NCI-H510A treated with DMSO at 0.1 percent for 48 hours (cell line): ENCODE measurements around the gene DDN.

ENCODE experiments used
- DNase-seq: peaks from one replicate; lab custom pipeline; 2025; lab: John Stamatoyannopoulos, UW

Gene DDN

DNA sequence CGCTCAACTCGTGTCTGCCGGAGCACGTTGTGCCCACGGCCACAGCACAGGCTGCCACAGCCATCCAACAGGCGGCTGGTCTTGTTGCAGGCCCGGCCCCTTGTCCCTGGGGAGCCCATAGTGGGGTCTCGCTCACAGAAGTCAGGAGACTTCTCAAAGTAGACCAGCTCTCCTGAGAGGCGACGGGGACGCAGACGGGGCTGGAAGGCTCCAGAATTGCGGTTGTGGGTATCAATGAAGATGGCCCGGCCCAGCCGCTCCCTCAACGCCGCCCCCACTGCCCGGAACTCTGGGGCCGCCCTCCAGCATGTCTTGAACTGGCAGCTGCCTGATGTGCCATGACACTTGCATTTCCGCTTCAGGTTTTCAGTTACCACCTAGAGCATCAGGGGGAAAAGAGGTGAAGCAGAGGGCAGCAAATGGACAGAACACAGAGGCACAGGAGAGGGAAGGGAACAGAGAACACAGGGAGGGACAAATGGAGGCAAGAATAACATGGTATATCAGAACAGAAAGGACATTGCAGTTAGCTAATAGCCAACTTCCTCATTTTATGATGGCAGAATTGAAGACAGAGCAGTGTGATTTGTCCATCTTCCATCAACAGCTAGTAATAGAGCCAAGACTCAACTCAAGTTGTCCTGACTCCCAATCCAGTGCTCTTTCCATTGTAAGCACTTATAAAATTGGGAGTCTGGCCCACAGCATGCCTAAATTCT lies 32.8 kb downstream of the DDN start:
- no peak for DNase-seq

DNA sequence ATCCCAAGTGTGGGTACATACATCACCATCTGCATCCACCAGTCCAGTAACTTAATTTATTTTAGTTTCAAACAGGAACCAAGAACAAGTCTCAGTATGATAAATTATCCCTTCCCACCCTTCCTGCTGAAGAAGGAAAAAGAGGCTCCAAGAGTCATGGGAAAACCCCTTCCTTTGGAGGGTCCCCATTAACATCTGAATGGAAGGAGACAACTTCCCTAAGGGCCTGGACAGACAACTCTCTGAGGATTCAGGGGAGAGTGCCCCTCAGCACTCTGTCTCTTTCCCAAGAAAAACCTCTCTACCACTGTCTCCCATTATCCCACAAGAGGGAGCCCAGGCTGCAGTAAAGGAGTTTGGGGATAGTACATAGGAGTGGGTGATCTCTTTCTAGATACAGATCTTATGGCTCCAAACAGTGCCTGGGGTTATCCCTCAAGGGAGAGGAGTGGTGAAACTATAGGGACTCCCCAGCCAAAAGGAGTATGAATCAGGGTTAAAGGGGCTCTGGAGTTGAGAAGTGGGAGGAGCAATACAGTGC lies 33.8 kb downstream of the DDN start:
- no peak for DNase-seq

DNA sequence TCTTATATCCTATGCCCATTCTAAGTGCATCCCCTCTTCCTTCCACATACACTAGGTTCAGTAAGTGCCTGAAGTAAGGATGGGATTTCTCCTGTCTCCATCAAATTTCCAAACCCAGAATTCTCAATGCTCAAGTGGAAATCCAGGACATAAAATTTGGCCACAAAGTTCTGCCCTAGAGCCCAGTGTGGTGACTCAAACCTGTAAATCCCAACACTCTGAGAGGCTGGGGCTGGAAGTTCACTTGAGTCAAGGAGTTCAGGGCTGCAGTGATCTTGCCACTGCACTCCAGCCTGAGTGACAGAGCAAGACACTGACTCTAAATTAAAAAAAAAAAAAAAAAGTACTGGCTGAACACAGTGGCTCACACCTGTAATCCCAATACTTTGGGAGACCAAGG lies 37.4 kb downstream of the DDN start:
- DNase-seq: no peak

DNA sequence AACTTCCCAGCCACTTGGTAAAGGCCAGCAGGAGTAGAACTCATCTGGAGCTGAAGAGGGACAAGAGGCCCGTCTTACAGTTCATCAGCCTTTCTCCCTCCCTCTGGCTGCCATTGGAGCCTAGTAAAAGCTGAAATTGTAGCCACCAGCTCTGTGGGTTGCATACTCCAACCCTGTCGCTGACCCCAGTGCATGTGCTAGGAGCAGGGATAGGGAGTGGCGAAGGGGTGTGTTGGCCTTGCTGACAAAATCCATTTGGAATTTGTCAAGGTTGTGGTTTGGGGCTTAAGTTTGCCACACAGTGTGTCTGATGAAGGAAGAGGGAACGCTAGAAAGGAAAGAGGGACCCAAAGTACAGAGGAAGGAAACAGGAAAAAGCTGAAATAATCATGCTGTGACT lies 37.8 kb downstream of the DDN start:
- no peak for DNase-seq

GRCh38 chr12:48960834-48961233 lies 38.3 kb downstream of the DDN start:
- no peak for DNase-seq

GRCh38 chr12:48958049-48958388 lies 41.2 kb downstream of the DDN start:
- no peak for DNase-seq

GRCh38 chr12:48957141-48958048 lies 41.8 kb downstream of the DDN start, which contains the start of gene ARF3:
Gene ARF3, minus strand, starts transcription at chr12:48957487. Its CDS starts 16,392 bp downstream, at chr12:48941095.
- peak; percentile 94 for DNase-seq

DNA sequence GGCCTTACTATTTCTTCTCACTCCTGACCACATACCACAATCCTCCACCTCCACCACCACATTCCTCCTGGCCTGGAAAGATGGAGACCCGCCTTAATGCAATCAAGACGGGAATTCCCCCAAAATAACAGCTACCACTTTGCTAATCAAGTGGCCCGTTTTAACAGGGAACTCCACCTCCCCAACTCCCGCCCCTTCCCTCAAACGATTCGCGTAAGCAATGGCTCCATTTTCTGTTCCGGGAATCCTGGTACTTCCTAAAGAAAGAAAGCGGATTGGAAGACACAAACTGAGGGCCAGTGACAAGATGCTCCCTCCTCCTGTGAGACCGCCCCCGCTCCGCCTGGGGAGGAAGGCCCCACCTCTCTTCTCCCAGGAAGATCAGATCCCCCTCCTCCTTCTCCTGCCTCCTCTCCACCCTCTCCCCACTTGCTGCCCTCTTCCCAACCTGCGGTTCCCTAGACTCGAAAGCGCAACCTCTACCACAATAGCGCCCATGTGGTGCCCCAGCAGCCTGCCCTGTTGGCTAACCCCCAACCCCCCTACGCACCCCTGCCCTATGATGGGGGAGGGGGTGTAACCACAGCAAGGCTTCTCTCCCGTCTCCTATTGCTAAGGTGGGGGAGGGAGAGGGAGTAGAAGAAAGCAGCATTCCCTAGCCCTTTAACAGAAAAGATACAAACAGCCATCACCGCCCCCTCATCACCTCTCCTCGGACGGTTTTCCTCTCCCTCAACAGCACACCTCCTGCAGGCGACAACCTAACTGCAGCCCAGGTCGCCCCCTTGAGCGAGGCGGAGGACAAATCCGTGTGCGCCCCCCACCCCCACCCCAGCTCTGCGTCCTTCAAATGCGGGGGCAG lies 42.7 kb downstream of the DDN start:
- peak; percentile 90 for DNase-seq

GRCh38 chr12:48954841-48955501 lies 44.2 kb downstream of the DDN start:
- no peak for DNase-seq

DNA sequence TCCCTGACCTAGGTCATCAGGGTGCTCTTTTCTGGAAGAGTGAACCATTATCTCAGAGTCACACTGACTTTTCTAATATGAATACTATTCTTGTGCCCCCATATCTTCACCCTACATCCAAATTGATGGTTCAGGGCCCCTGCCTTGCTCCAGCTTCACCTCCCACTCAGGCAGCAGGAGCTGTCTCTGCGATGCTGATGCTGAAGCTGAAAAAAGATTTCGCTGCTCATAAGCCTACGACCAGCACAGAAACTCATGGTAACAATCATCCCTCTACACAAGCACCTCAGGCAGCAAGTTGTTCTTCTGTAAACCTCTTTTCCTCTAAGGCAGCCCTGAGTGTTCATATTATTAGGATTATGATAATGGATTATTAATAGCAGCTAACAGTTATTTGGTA lies 45.1 kb downstream of the DDN start:
- no peak for DNase-seq

DNA sequence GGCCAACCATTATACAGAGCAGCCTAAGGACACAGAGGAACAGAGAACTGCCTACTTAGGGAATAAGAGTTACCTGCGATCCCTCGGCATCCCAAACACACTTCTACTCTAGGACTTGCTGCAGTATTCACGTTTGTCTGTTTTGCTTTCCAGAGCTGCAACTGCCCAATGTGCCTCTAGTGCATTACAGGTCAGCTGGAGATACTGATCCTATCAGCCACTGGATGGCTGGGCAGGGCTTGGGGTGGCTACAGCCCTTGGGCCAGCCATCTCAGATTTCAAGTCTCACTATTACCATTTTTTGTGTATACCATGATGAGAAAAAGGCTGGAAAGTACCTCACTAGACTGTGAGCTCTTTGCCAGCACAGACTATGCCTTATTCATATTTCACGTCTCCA lies 46.5 kb downstream of the DDN start:
- DNase-seq: no peak

DNA sequence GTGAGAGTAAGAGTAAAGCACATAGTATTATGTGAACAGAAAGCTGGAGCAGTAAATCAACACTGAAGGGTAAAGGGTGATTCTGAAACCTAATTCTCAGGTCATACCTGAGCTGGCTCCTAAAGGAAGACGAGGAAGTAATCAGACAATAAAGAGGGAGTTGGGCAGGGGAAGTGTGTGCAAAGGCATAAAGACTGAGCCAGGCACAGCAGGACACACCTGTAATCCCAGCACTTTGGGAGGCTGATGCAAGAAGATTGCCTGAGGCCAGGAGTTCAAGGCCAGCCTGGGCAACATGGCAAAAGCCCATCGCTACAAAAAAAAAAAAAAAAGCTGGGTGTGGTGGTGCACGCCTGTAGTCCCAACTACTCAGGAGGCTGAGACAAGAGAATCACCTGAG lies 51.4 kb downstream of the DDN start:
- no peak for DNase-seq

DNA sequence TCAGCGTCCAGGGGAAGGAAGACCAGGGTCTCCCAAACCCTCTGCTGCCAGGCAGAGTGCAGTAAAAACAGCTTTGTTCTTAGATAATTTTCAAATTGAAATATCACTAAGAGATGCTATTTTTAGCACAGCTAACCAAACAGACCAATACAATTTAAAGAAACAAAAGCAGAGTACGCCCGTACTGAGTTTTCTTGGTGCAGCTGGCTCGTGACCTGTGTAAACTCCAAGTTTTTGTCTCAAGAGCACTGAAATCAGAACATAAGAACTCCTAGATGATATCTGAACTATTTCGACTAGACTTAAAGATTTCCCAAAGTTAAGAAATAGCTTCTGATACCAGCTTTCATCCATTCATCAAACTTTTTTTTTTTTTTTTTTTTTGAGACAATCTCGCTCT lies 52.2 kb downstream of the DDN start:
- DNase-seq: no peak

- DNase-seq: no peak
Observed at GRCh38 chr12:48946205-48946604, 53.0 kb downstream of the DDN start.
